ENCODE measurements around the gene COX8A.

COX8A gene

GRCh38 chr11:64021757-64022093 is 47.3 kb downstream of the COX8A start:
- DNase-seq (no peak), ATAC-seq (no peak)

- DNase-seq (no peak), ATAC-seq (no peak)
Observed at GRCh38 chr11:64022125-64022784, 47.8 kb downstream of the COX8A start.

DNA sequence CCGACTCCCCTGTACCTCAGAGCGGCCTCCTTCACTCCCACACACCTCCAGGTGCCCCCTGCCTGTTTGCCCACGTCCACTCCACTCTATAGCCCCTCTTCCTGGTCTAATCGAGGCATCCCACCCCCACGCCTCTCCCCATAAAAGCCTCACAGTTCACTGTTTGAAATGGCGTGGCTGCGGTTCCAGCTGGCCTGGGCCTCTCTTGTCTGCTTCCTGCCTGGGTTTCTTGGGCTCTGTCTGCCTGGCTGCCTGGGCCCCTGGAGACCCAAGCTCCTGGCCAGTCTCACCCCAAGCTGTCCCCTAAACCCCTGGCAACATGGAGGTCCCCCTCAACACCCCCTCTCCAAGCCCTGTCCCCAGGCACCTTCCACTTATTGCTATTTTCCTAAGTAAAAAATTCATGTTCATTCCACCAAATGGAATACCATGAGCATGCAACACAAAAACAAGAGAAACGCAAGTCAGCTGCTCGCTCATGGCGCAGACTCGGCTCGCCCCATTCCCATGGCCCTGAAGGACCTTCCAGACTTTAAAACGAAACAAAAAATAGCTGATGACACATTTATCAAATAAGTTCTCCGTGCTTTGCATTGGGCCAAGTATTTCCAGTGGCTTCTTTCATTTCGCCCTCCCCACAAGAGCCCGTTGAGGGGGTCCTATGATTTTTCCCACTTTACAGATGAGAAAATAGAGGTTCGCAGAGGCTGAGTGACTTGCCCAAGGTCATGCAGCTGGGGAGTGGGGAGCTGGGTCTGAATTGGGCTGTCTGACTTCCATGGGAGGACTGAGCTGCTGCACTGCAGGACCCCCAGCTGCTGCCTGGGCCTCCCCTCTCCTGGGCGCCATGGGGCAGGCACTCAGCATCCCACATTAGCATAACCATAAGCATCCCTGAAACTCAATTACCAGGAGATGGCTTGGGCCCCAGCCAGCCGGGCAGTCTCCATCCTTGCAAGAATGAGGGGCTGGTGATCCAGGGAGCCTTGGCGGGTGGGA is 49.6 kb downstream of the COX8A start:
- ATAC-seq (no peak), DNase-seq (no peak)

DNA sequence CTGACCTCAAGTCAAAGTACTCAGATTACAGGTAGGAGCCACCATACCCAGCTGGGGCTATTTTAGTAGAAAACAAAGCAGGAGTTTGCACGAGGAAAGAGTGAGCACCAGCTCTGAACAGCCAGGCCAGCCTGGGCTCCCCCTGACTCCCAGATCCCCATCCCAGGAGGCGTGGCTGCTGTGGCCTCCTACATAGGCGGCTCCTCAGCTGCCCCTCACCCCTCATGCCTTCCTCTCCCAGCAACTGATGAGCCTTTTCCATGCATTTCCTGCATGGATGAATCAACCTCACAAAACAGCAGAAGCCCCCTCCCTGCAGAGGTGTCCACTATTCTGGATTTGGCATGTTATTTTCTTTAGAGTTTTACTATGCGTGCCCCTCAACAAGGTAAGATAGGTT is 50.8 kb downstream of the COX8A start:
- no peak for ATAC-seq

More for the DNA sequence above, 50.8 kb downstream of the COX8A start:
- DNase-seq, result no peak

Measured in stimulated activated naive CD8-positive, alpha-beta T cell treated with anti-CD3 and anti-CD28 coated beads, Interleukin-15, Interleukin-2, amounts not matched to agents 100 U/mL and 50 U/mL, for 24 hours (primary cell).